Stimulated activated CD4-positive, alpha-beta T cell treated with anti-CD3 and anti-CD28 coated beads, Interleukin-12 subunit alpha, Interleukin-12 subunit beta, amount 100 ng/mL, for 48 hours (primary cell): ENCODE measurements around the gene PPP1R7.

ENCODE experiments used
- DNase-seq, 3 donors: peaks; one replicate each; pipeline ENCODE4 v3.0.0-alpha.2; 2020; ENCODE audit warnings: low read depth in 2 of 3, low spot score in 1 of 3

The PPP1R7 gene

DNA sequence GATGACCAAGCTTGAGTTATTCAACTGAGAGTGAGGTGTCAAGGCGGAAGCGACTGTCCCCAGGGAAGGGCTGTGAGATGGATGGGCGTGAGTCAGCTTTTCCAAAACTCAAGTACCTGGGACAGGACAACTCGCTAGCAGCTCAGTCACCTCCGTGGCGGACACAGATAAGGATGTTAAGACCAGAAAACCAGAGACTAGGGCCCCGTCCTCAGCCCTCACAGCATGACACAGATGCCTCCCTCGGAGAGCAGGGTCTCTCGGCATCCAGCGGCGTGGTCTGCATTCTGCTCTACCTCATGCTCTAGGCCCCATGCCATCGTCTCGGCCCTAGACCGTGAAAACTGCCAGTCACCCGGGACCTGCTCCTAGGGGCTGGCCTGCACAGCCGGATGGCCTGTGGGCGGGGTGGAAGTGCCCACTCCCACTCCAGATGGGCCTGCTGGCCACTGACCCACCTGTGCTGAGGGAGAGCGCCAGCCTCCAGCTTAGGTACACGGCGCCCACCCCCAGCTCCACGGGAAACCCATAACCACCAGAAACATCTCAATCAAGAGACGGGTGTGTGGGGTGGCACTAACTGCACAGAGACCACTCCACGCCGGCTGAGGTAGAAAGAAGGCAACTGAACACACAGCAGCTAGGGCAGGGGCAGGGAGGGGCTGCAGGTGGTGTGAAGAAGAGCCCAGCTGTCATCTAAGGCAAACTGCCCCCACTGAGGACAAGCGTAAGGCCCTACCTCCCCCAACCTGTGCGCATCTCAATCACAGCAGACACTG lies 78.0 kb downstream of the PPP1R7 start:
- no peak for DNase-seq

DNA sequence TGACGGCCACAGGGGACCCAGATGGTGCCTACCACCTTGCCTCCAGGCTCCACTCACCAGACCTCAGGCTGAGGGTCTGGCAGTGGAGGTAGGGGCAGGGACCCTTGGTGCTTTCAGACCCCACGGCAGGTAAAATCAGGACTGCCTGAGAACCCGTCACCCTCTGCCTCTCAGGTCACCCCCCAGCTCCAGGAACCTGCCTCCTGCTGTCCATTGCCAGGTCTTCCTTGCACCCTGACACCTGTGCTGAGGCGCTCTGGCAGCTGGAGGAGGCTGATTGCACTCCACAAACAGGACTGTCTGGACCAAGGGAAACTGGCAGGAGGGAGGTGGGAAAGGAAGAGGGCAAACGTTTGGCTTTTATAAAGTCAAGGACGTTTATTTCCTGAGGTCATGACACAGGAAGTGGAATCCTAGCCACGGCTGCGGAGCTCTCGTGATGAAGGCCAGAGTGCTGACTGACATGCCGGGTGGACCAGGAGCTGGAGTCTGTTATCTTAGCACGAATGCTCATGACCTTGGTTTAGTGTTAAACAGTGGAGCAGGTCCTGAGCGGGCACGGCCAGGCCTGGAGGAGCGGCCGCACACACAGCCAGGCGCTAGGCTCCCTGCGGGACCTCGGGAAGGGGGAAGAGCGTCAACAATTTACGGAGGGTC lies 78.7 kb downstream of the PPP1R7 start:
- no peak for DNase-seq

DNA sequence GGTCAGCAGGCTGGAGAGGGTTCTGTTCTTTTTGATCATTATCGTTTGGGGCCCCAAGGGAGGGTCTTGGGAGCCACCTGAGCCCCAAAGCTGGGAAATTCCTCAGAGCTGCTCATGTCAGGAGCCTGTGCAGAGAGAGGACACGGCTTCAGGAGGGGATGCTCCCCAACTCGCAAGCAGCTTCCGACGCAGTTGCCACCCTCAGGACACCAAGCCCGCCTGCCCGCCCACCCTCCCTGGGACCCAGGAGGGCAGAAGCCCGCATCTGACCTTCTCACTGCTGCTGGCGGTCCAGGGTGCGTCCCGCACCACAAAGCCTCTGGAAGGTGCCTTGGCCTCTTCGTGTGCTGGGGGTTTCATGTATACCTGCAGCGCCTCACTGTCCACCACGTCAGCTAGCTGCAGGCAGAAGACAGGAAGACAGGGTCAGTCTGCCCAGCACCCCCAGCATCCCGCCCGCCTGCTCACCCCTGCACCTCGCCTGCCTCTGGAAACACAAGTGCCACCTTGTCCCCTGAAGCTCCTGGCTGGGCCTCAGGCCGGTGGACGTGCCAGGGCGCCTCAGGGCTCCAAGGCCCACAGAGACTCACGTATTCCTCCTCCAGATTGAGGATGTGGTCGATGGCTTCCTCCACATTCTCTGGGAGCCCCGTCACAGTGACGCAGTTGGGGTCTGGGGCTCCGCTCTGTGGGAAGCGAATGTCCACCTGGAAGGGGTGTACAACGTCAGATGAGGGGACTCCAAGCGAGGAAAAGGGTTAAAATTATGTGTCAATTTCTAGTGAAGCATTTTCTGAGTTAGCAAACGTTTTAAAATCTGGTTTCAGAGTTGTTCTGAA lies 79.5 kb downstream of the PPP1R7 start:
- DNase-seq: no peak

DNA sequence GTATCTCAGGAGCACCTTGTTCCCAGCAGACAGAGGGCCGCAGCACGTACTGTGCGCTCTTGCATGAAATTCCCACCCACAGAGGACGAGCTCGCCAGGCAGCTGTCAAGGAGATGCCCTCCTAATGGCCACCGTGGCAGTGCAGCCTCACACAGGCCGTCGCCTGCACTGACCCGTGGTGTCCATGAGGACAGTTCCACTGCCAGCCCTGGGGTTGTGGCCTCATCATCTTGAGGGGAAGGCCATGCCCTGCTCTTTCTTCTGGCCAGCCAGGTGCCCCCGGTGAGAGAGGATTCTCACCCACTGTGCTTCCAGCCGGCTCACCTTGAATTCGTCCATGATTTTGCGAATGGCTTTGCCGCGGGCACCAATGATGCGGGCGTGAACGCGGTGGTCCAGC lies 80.2 kb downstream of the PPP1R7 start:
- DNase-seq: no peak

DNA sequence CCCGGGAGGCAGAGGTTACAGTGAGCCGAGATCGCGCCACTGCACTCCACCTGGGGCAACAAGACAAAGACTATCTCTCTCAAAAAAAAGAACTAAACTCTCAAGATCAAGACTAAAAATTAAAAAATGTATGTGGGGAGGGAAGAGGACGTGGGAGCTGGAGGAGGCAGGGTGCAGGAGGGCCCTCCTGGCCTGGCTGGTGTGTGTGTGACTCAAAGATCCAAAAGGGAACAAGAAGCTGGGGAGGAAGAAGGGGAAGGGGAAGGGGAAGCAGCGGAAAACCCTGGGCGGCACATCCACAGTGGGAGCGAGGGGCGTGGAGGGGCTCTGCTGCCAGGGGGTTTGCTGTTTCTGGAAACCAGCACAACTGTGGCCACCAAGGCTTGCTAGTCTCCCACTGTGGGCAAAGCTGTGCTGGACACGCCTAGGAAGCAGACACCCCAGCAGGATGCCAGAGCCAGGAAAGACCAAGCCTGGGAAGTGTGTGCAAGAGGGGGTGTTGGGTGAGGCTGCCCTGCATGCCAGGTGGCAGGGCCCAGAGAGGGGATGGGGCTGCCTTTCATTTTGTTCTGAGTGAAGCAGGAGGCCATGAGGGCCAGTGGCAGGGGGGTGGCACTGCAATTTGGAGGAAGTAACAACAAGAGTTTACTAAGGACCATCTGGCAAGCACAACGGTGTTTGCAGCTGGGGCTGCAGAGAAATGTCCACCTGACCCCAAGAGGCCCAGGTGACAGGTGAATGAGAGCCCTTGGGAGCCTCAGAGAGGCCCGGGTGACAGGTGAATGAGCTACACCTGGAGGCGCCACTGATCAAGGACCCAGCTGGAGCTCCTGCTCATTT lies 82.7 kb downstream of the PPP1R7 start:
- DNase-seq: no peak
